Smooth muscle cell (in vitro differentiated cells): ENCODE data around the gene DKC1. TPM values are rescaled to one million over a fixed set of nuclear protein-coding genes. Genes with fewer than 3 reads are reported as not detected.
A peak's percentile ranks its signal among the peaks of the same experiment; 100 is the strongest.

Experiments
- DNase-seq: peaks from one replicate; lab custom pipeline; 2025; ENCODE audit not compliant: unreplicated experiment; lab: John Stamatoyannopoulos, UW
- H2AFZ ChIP-seq: fragments of 200-600 bp; sonication (generic); 2 replicates; pipeline ENCODE4 v1.6.0; 2016; ENCODE audit warnings: antibody characterized with exemption, low read depth, mild to moderate bottlenecking
- H3F3A ChIP-seq: fragments of 200-600 bp; sonication (generic); 2 replicates; pipeline ENCODE4 v1.6.0; 2017; ENCODE audit warnings: antibody characterized with exemption, low read depth
- H3K27ac ChIP-seq: fragments of 200-600 bp; sonication (generic); 2 replicates; pipeline ENCODE4 v1.5.1; 2016; ENCODE audit warnings: low read depth, mild to moderate bottlenecking
- H3K27me3 ChIP-seq: fragments of 200-600 bp; sonication (generic); 2 replicates; pipeline ENCODE4 v1.6.1; 2016; ENCODE audit warnings: low read depth, mild to moderate bottlenecking
- H3K36me3 ChIP-seq: fragments of 200-600 bp; sonication (generic); 2 replicates; pipeline ENCODE4 v1.5.1; 2016; ENCODE audit warnings: low read depth
- H3K4me1 ChIP-seq: fragments of 200-600 bp; sonication (generic); 2 replicates; pipeline ENCODE4 v1.5.1; 2016; ENCODE audit warnings: low read depth
- H3K4me2 ChIP-seq: fragments of 200-600 bp; sonication (generic); 2 replicates; pipeline ENCODE4 v1.6.0; 2016; ENCODE audit warnings: mild to moderate bottlenecking
- H3K4me3 ChIP-seq: fragments of 200-600 bp; sonication (generic); 2 replicates; pipeline ENCODE4 v1.5.1; 2016; ENCODE audit warnings: mild to moderate bottlenecking
- H3K79me2 ChIP-seq: fragments of 200-600 bp; sonication (generic); 2 replicates; pipeline ENCODE4 v1.6.0; 2016; ENCODE audit warnings: low read depth, mild to moderate bottlenecking
- H3K9ac ChIP-seq: fragments of 200-600 bp; sonication (generic); 2 replicates; pipeline ENCODE4 v1.6.0; 2016; ENCODE audit warnings: low read depth
- H3K9me3 ChIP-seq: fragments of 200-600 bp; sonication (generic); replicated peaks from 2 replicates; pipeline ENCODE4 v1.5.1; 2016; ENCODE audit warnings: low read depth
- H4K20me1 ChIP-seq: fragments of 200-600 bp; sonication (generic); 2 replicates; pipeline ENCODE4 v1.6.0; 2016; ENCODE audit warnings: low read depth
- WGBS: methylation state at CpG from one replicate; pipeline ENCODE4 v1.1.7; 2016; ENCODE audit warnings: low lambda C conversion rate; 5-methylcytosine and 5-hydroxymethylcytosine counted together
- polyA plus RNA-seq: library from polyadenylated mRNA; unstranded; fragments of >200 nt; fragmentation: Nextera tagmentation; extraction: Ambion mirVana; gene quantifications from 2 replicates; pipeline ENCODE4 v1.2.1, GENCODE V29; 2016
- total RNA-seq: library from RNA; depleted of rRNA; stranded (reverse); fragments of >200 nt; gene quantifications from 2 replicates; pipeline ENCODE4 v1.2.3, GENCODE V29; 2014
- TF ChIP-seq, protein P1 (sequence below): fragments of 200-600 bp; sonication (generic); IDR thresholded peaks from 2 replicates; pipeline ENCODE4 v1.5.1; 2017; ENCODE audit warnings: borderline replicate concordance, mild to moderate bottlenecking, antibody characterized with exemption; ENCODE audit not compliant: insufficient read depth, poor library complexity, severe bottlenecking

The DKC1 gene
- total and polyA plus RNA-seq, 2 experiments from 2014 or later, result 18.7 to 35.1 TPM

- Histone ChIP-seq H3K9me3 (peaks cover 2% of the 10 kb centered on the region), H3K4me1 (no peaks in the 10 kb centered on the region), H3K27me3 (no peaks in the 10 kb centered on the region), H3K9ac (peak overlapping the region; percentile 13), H4K20me1 (no peaks in the 10 kb centered on the region), H3F3A (no peaks in the 10 kb centered on the region), H3K27ac (peak overlapping the region; percentile 73), H3K36me3 (no peaks in the 10 kb centered on the region), H3K4me2 (no peak overlapping the region), H3K4me3 (no peak overlapping the region), H3K79me2 (no peaks in the 10 kb centered on the region), H2AFZ (no peak overlapping the region)
- WGBS, result 57% methylated on average over 9 of the region's 9 CpGs
- TF ChIP-seq, protein P1, sequence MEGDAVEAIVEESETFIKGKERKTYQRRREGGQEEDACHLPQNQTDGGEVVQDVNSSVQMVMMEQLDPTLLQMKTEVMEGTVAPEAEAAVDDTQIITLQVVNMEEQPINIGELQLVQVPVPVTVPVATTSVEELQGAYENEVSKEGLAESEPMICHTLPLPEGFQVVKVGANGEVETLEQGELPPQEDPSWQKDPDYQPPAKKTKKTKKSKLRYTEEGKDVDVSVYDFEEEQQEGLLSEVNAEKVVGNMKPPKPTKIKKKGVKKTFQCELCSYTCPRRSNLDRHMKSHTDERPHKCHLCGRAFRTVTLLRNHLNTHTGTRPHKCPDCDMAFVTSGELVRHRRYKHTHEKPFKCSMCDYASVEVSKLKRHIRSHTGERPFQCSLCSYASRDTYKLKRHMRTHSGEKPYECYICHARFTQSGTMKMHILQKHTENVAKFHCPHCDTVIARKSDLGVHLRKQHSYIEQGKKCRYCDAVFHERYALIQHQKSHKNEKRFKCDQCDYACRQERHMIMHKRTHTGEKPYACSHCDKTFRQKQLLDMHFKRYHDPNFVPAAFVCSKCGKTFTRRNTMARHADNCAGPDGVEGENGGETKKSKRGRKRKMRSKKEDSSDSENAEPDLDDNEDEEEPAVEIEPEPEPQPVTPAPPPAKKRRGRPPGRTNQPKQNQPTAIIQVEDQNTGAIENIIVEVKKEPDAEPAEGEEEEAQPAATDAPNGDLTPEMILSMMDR, result no peak
- DNase-seq, result no peak
These were observed 37.1 kb downstream of the DKC1 start for GRCh38 chrX:154799556-154800348.

GRCh38 chrX:154800478-154801210, 38.0 kb downstream of the DKC1 start:
- H3F3A ChIP-seq, result no peaks in the 10 kb centered on the region
- TF ChIP-seq, protein P1, result no peak
- H3K27ac ChIP-seq, result no peak overlapping the region
- H2AFZ ChIP-seq, result no peak overlapping the region
- H3K4me1 ChIP-seq, result no peaks in the 10 kb centered on the region
- no peak overlapping the region for H3K4me2 ChIP-seq
- H3K9ac ChIP-seq, result no peak overlapping the region
- DNase-seq, result no peak
- no peaks in the 10 kb centered on the region for H4K20me1 ChIP-seq
- no peaks in the 10 kb centered on the region for H3K27me3 ChIP-seq
- 78% methylated on average over 8 of the region's 8 CpGs for WGBS
- H3K36me3 ChIP-seq, result no peaks in the 10 kb centered on the region
- H3K9me3 ChIP-seq, result peaks cover 2% of the 10 kb centered on the region
- no peaks in the 10 kb centered on the region for H3K79me2 ChIP-seq
- H3K4me3 ChIP-seq, result no peak overlapping the region

GRCh38 chrX:154802947-154803346, 40.3 kb downstream of the DKC1 start:
- no peak overlapping the region for H3K4me3 ChIP-seq
- 83% methylated on average over 2 of the region's 2 CpGs for WGBS
- no peaks in the 10 kb centered on the region for H4K20me1 ChIP-seq
- no peak overlapping the region for H3K9ac ChIP-seq
- H3K4me2 ChIP-seq, result no peak overlapping the region
- no peaks in the 10 kb centered on the region for H3K27me3 ChIP-seq
- H2AFZ ChIP-seq, result no peak overlapping the region
- H3K27ac ChIP-seq, result no peak overlapping the region
- TF ChIP-seq, protein P1, result no peak
- H3K79me2 ChIP-seq, result no peaks in the 10 kb centered on the region
- peaks cover 2% of the 10 kb centered on the region for H3K9me3 ChIP-seq
- DNase-seq, result no peak
- no peaks in the 10 kb centered on the region for H3K4me1 ChIP-seq
- no peaks in the 10 kb centered on the region for H3F3A ChIP-seq
- H3K36me3 ChIP-seq, result no peaks in the 10 kb centered on the region
